Activated T-cell treated with anti-CD3 and anti-CD28 coated beads, Interleukin-2, amount 50 U/mL, for 24 hours (primary cell): Measurements from ENCODE around the gene FBXW10B.
A peak's percentile ranks its signal among the peaks of the same experiment; 100 is the strongest.
"Not testable (repeated sequence)": the region's sequence is repeated elsewhere in the genome, so short reads cannot be mapped to it uniquely, and the experiment has no call there.

Experiments used
- DNase-seq: peaks from one replicate; pipeline ENCODE4 v3.0.0-alpha.2; 2020
- H3K27ac Mint-ChIP-seq: 2 replicates; pipeline ENCODE4 v1.8.0; 2020; ENCODE audit warnings: mild to moderate bottlenecking, mixed read lengths
- H3K27me3 Mint-ChIP-seq: 2 replicates; pipeline ENCODE4 v1.8.0; 2020; ENCODE audit warnings: mixed read lengths
- H3K36me3 Mint-ChIP-seq: 2 replicates; pipeline ENCODE4 v1.8.0; 2020; ENCODE audit warnings: low read depth, mixed read lengths
- H3K4me1 Mint-ChIP-seq: 2 replicates; pipeline ENCODE4 v1.8.0; 2020; ENCODE audit warnings: low read depth, mixed read lengths
- H3K4me3 Mint-ChIP-seq: 2 replicates; pipeline ENCODE4 v1.8.0; 2020; ENCODE audit warnings: mild to moderate bottlenecking, moderate library complexity, mixed read lengths
- H3K9me3 Mint-ChIP-seq: 2 replicates; pipeline ENCODE4 v1.8.0; 2020; ENCODE audit warnings: mixed read lengths

Gene FBXW10B

GRCh38 chr17:15619331-15620058, at the start of gene FBXW10B:
Gene FBXW10B, minus strand, starts transcription at chr17:15619704. Its CDS starts 192 bp downstream, at chr17:15619512.
- H3K27me3 Mint-ChIP-seq, DNase-seq, H3K4me3 Mint-ChIP-seq, H3K27ac Mint-ChIP-seq, H3K9me3 Mint-ChIP-seq, H3K4me1 Mint-ChIP-seq, H3K36me3 Mint-ChIP-seq: not testable (repeated sequence)

GRCh38 chr17:15663691-15664090, 44.2 kb upstream of the FBXW10B start:
- Mint-ChIP-seq H3K36me3 (peaks cover 68% of the 10 kb centered on the region), H3K4me1 (no peaks in the 10 kb centered on the region), H3K27ac (no peak overlapping the region), H3K27me3 (no peaks in the 10 kb centered on the region), H3K9me3 (no peaks in the 10 kb centered on the region), H3K4me3 (no peak overlapping the region)
- DNase-seq: no peak

- Mint-ChIP-seq H3K9me3 (no peaks in the 10 kb centered on the region), H3K4me3 (no peak overlapping the region), H3K4me1 (no peaks in the 10 kb centered on the region), H3K36me3 (peaks cover 69% of the 10 kb centered on the region), H3K27ac (no peak overlapping the region), H3K27me3 (no peaks in the 10 kb centered on the region)
- DNase-seq: no peak
These were observed 43.7 kb upstream of the FBXW10B start for GRCh38 chr17:15663176-15663575.

GRCh38 chr17:15662681-15663080, 43.2 kb upstream of the FBXW10B start:
- no peak for DNase-seq
- no peak overlapping the region for H3K27ac Mint-ChIP-seq
- H3K27me3 Mint-ChIP-seq: no peaks in the 10 kb centered on the region
- H3K9me3 Mint-ChIP-seq: no peaks in the 10 kb centered on the region
- H3K36me3 Mint-ChIP-seq: peaks cover 69% of the 10 kb centered on the region
- no peaks in the 10 kb centered on the region for H3K4me1 Mint-ChIP-seq
- no peak overlapping the region for H3K4me3 Mint-ChIP-seq

- H3K9me3 Mint-ChIP-seq: no peaks in the 10 kb centered on the region
These were observed 40.6 kb upstream of the FBXW10B start for GRCh38 chr17:15660077-15660476.

GRCh38 chr17:15659663-15660062, 40.2 kb upstream of the FBXW10B start:
- no peaks in the 10 kb centered on the region for H3K9me3 Mint-ChIP-seq
- H3K27ac Mint-ChIP-seq: no peak overlapping the region
- H3K4me3 Mint-ChIP-seq: no peak overlapping the region
- no peaks in the 10 kb centered on the region for H3K4me1 Mint-ChIP-seq
- DNase-seq: no peak
- H3K36me3 Mint-ChIP-seq: peaks cover 64% of the 10 kb centered on the region
- H3K27me3 Mint-ChIP-seq: no peaks in the 10 kb centered on the region

More at GRCh38 chr17:15660077-15660476, 40.6 kb upstream of the FBXW10B start:
- Mint-ChIP-seq H3K36me3 (peaks cover 66% of the 10 kb centered on the region), H3K27me3 (no peaks in the 10 kb centered on the region), H3K4me1 (no peaks in the 10 kb centered on the region), H3K4me3 (no peak overlapping the region), H3K27ac (no peak overlapping the region)
- no peak for DNase-seq

GRCh38 chr17:15659236-15659635, 39.7 kb upstream of the FBXW10B start:
- Mint-ChIP-seq H3K27me3 (no peaks in the 10 kb centered on the region), H3K9me3 (no peaks in the 10 kb centered on the region), H3K4me3 (no peak overlapping the region), H3K4me1 (no peaks in the 10 kb centered on the region), H3K27ac (no peak overlapping the region), H3K36me3 (peaks cover 64% of the 10 kb centered on the region)
- DNase-seq: no peak

- Mint-ChIP-seq H3K4me3 (no peak overlapping the region), H3K27me3 (no peaks in the 10 kb centered on the region), H3K36me3 (peaks cover 59% of the 10 kb centered on the region), H3K9me3 (no peaks in the 10 kb centered on the region), H3K4me1 (no peaks in the 10 kb centered on the region), H3K27ac (no peak overlapping the region)
- no peak for DNase-seq
These were observed 38.8 kb upstream of the FBXW10B start for GRCh38 chr17:15658296-15658695.

- no peak for DNase-seq
- H3K4me1 Mint-ChIP-seq: peaks cover under 1% of the 10 kb centered on the region
- H3K27ac Mint-ChIP-seq: no peak overlapping the region
- H3K9me3 Mint-ChIP-seq: no peaks in the 10 kb centered on the region
- H3K4me3 Mint-ChIP-seq: no peak overlapping the region
- no peaks in the 10 kb centered on the region for H3K27me3 Mint-ChIP-seq
- peaks cover 59% of the 10 kb centered on the region for H3K36me3 Mint-ChIP-seq
These were observed 38.4 kb upstream of the FBXW10B start for GRCh38 chr17:15657868-15658267.

- Mint-ChIP-seq H3K9me3 (no peaks in the 10 kb centered on the region), H3K4me1 (peaks cover 13% of the 10 kb centered on the region), H3K4me3 (no peak overlapping the region), H3K27ac (no peak overlapping the region), H3K36me3 (peaks cover 47% of the 10 kb centered on the region), H3K27me3 (no peaks in the 10 kb centered on the region)
- DNase-seq: no peak
These were observed 35.5 kb upstream of the FBXW10B start for GRCh38 chr17:15654886-15655561.

- H3K4me3 Mint-ChIP-seq: not testable (repeated sequence)
These were observed 34.9 kb upstream of the FBXW10B start for GRCh38 chr17:15654401-15654800.

GRCh38 chr17:15652960-15653359, 33.5 kb upstream of the FBXW10B start:
- no peaks in the 10 kb centered on the region for H3K27me3 Mint-ChIP-seq
- no peak for DNase-seq
- peaks cover 13% of the 10 kb centered on the region for H3K4me1 Mint-ChIP-seq
- no peak overlapping the region for H3K4me3 Mint-ChIP-seq
- peaks cover 28% of the 10 kb centered on the region for H3K36me3 Mint-ChIP-seq
- H3K9me3 Mint-ChIP-seq: no peaks in the 10 kb centered on the region
- no peak overlapping the region for H3K27ac Mint-ChIP-seq

More at GRCh38 chr17:15654401-15654800, 34.9 kb upstream of the FBXW10B start:
- not testable (repeated sequence) for DNase-seq, H3K27ac Mint-ChIP-seq, H3K27me3 Mint-ChIP-seq, H3K9me3 Mint-ChIP-seq
- H3K4me1 Mint-ChIP-seq: peaks cover 13% of the 10 kb centered on the region
- H3K36me3 Mint-ChIP-seq: peaks cover 42% of the 10 kb centered on the region

GRCh38 chr17:15651583-15652110, 32.1 kb upstream of the FBXW10B start:
- Mint-ChIP-seq H3K4me3 (no peak overlapping the region), H3K27ac (no peak overlapping the region), H3K27me3 (no peaks in the 10 kb centered on the region), H3K4me1 (peaks cover 13% of the 10 kb centered on the region), H3K36me3 (peaks cover 20% of the 10 kb centered on the region), H3K9me3 (no peaks in the 10 kb centered on the region)
- DNase-seq: peak; percentile 36

- peaks cover 14% of the 10 kb centered on the region for H3K4me1 Mint-ChIP-seq
- H3K4me3 Mint-ChIP-seq: no peak overlapping the region
- peaks cover 20% of the 10 kb centered on the region for H3K36me3 Mint-ChIP-seq
- no peak overlapping the region for H3K27ac Mint-ChIP-seq
- DNase-seq: no peak
- no peaks in the 10 kb centered on the region for H3K27me3 Mint-ChIP-seq
- no peaks in the 10 kb centered on the region for H3K9me3 Mint-ChIP-seq
These were observed 31.5 kb upstream of the FBXW10B start for GRCh38 chr17:15650741-15651582.
